GM12864 (cell line): ENCODE data around the gene CENPP.
A peak's percentile ranks its signal among the peaks of the same experiment; 100 is the strongest.

Experiments
- DNase-seq: peaks from one replicate; pipeline ENCODE4 v3.0.0-alpha.2; 2011; ENCODE audit warnings: low read depth
- H3K4me3 ChIP-seq: 2 replicates; pipeline ENCODE4 v1.5.1; 2011; ENCODE audit warnings: mild to moderate bottlenecking, low read depth, low read length, control low read depth
- CTCF ChIP-seq: IDR thresholded peaks from 2 replicates; pipeline ENCODE4 v1.5.1; 2011; ENCODE audit warnings: low read depth, mild to moderate bottlenecking, moderate library complexity, low read length, control low read depth, inconsistent platforms; ENCODE audit errors: missing control alignments

The CENPP gene

DNA sequence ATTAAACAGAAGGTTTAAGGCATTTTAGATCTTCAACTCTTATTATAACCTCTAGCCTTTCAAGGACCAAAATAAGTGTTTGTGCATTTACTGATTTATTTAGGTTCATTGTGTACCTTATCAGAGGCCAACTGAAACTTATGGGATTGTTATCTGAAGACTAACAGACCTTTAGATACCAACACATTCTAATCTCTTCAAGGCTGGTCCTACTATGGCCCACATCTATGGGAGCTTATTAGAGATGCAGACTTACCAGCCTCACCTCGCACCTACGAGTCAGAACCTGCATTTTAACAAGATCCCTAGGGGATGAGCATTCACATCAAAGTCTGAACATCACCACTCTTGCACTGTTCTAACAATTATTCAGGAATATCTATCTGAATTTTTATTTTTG is 34.2 kb upstream of the CENPP start:
- DNase-seq, result no peak
- peak overlapping the region; percentile 91; the same call in 1 of the 2 replicates for H3K4me3 ChIP-seq
- TF ChIP-seq CTCF, result no peak

- no peak for DNase-seq
- H3K4me3 ChIP-seq, result peak overlapping the region; percentile 91
Observed at GRCh38 chr9:92292338-92293074, 33.2 kb upstream of the CENPP start.

DNA sequence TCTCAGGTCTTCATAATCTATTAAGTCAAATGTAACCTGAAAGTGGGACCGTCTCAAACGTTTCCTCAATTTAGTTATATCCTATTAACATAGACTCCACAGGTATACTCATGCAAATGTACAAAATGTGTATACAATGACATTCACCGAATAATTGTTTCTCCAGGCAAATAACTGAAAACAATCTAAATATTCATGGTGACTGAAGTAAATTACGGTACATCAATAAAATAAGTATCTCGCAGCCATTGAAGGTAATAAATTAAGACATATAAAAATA is 32.7 kb upstream of the CENPP start:
- no peak for DNase-seq
- TF ChIP-seq CTCF, result no peak
- peak overlapping the region; percentile 91 for H3K4me3 ChIP-seq

More at GRCh38 chr9:92292338-92293074, 33.2 kb upstream of the CENPP start:
- TF ChIP-seq CTCF, result no peak

GRCh38 chr9:92293452-92294296 is 32.1 kb upstream of the CENPP start, which contains the start of gene IARS1:
IARS1 (minus strand) TSS chr9:92293697; CDS start chr9:92289419, 4,278 bp downstream.
- peak; percentile 96 for DNase-seq
- TF ChIP-seq CTCF, result peak; percentile 47
- peak within 1 kb of the TSS; percentile 91 for H3K4me3 ChIP-seq

GRCh38 chr9:92294297-92294676 is 31.5 kb upstream of the CENPP start:
- TF ChIP-seq CTCF, result no peak
- no peak for DNase-seq
- peak overlapping the region; percentile 91 for H3K4me3 ChIP-seq

DNA sequence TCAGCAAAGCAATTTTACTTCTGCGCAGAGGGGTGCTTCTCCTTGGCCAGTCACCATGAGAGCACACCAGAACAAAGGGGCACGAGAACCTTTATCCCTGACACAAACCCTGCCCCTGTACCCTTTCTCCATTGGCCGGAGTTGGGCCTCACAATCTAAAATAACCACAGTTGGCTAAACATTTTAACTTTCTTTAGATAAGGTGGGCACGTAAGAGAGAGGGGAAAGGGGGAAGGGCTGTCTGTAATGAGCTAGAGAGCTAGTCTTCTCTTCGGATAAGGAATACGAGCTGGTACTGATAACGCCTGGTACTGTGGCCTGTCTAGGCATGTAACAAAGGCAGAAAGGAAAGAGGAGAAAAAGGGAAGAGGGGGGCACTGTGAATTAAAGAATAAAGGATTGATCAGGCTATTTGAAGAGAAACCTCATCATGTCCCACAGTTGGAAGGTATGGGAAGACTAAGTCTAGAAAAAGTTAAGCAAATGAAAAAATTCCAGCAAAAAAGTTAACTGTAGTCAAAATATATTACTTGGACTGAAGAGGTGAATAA is 30.4 kb upstream of the CENPP start:
- H3K4me3 ChIP-seq, result no peak overlapping the region
- no peak for TF ChIP-seq CTCF
- DNase-seq, result no peak
